WTC11 (cell line): Measurements from ENCODE around the gene PTPRK. TPM values are rescaled to one million over a fixed set of nuclear protein-coding genes. Genes with fewer than 3 reads are reported as not detected.

Source experiments
- ATAC-seq: fragments of 200-7000 bp; cut with Tn5 transposase; 2 replicates; pipeline ENCODE4 v1.10.0; 2021; ENCODE audit warnings: mild to moderate bottlenecking, moderate library complexity
- CTCF ChIA-PET: fragments of 300-600 bp; sonication (Branson Sonifier 250); formaldehyde crosslinking; loops from one replicate; lab custom pipeline; 2021; ENCODE audit warnings: antibody characterized with exemption; lab: Charles Lee
- POLR2A ChIA-PET: fragments of 350-600 bp; sonication (Branson Sonifier 250); formaldehyde crosslinking; loops from one replicate; lab custom pipeline; 2021; ENCODE audit warnings: antibody characterized with exemption; lab: Charles Lee
- DNase-seq: peaks from one replicate; pipeline ENCODE4 v3.0.0; 2021; ENCODE audit warnings: low spot score
- H3K27ac Mint-ChIP-seq: 2 replicates; pipeline ENCODE4 v1.8.0; 2021; ENCODE audit warnings: mixed read lengths
- H3K27me3 Mint-ChIP-seq: 2 replicates; pipeline ENCODE4 v1.8.0; 2021; ENCODE audit warnings: low read depth, mild to moderate bottlenecking, moderate library complexity, mixed read lengths
- H3K36me3 Mint-ChIP-seq: 2 replicates; pipeline ENCODE4 v1.8.0; 2021; ENCODE audit warnings: mixed read lengths
- H3K4me1 Mint-ChIP-seq: 2 replicates; pipeline ENCODE4 v1.8.0; 2022; ENCODE audit warnings: mixed read lengths
- H3K4me3 Mint-ChIP-seq: 2 replicates; pipeline ENCODE4 v1.8.0; 2021; ENCODE audit warnings: mild to moderate bottlenecking, moderate library complexity, mixed read lengths
- H3K9me3 Mint-ChIP-seq: 2 replicates; pipeline ENCODE4 v1.8.0; 2021; ENCODE audit warnings: mixed read lengths
- ATF2 ChIP-seq: sonication (generic); formaldehyde crosslinking; IDR thresholded peaks from 2 replicates; pipeline ENCODE4 v1.8.1; 2022; ENCODE audit warnings: low read depth, missing genetic modification reagents, borderline replicate concordance
- CBFB ChIP-seq: sonication (generic); formaldehyde crosslinking; IDR thresholded peaks from 2 replicates; pipeline ENCODE4 v1.8.1; 2022; ENCODE audit warnings: mild to moderate bottlenecking, low read depth, missing genetic modification reagents
- CDX4 ChIP-seq: fragments of 250-450 bp; sonication (Bioruptor Pico); IDR thresholded peaks from 2 replicates; pipeline ENCODE4 v1.9.0; 2021; ENCODE audit warnings: moderate library complexity, mild to moderate bottlenecking, inconsistent platforms, borderline replicate concordance
- CREB1 ChIP-seq: sonication (generic); formaldehyde crosslinking; IDR thresholded peaks from 2 replicates; pipeline ENCODE4 v1.8.0; 2023; ENCODE audit warnings: mild to moderate bottlenecking, missing genetic modification reagents
- ESRRA ChIP-seq: sonication (generic); formaldehyde crosslinking; IDR thresholded peaks from 2 replicates; pipeline ENCODE4 v1.8.1; 2022; ENCODE audit warnings: mild to moderate bottlenecking, missing genetic modification reagents, borderline replicate concordance
- FOXK1 ChIP-seq: sonication (generic); formaldehyde crosslinking; IDR thresholded peaks from 2 replicates; pipeline ENCODE4 v1.8.0; 2022; ENCODE audit warnings: mild to moderate bottlenecking, moderate library complexity, missing genetic modification reagents
- FOXP1 ChIP-seq: sonication (generic); formaldehyde crosslinking; IDR thresholded peaks from 2 replicates; pipeline ENCODE4 v1.8.0; 2022; ENCODE audit warnings: missing genetic modification reagents, mild to moderate bottlenecking, moderate library complexity, borderline replicate concordance
- HMGA2 ChIP-seq: fragments of 250-450 bp; sonication (Bioruptor Pico); IDR thresholded peaks from 2 replicates; pipeline ENCODE4 v1.4.0; 2021; ENCODE audit warnings: mild to moderate bottlenecking, moderate library complexity
- IRF2 ChIP-seq: sonication (generic); formaldehyde crosslinking; IDR thresholded peaks from 2 replicates; pipeline ENCODE4 v1.8.0; 2022; ENCODE audit warnings: low read depth, missing genetic modification reagents, borderline replicate concordance
- KAT7 ChIP-seq: sonication (generic); formaldehyde crosslinking; IDR thresholded peaks from 2 replicates; pipeline ENCODE4 v1.8.1; 2023; ENCODE audit warnings: missing genetic modification reagents, mild to moderate bottlenecking, borderline replicate concordance
- TCF7 ChIP-seq: sonication (generic); formaldehyde crosslinking; IDR thresholded peaks from 2 replicates; pipeline ENCODE4 v1.8.0; 2022; ENCODE audit warnings: mild to moderate bottlenecking, low read depth, missing genetic modification reagents, moderate library complexity
- USF2 ChIP-seq: sonication (generic); formaldehyde crosslinking; IDR thresholded peaks from 2 replicates; pipeline ENCODE4 v1.8.1; 2023; ENCODE audit warnings: mild to moderate bottlenecking, missing genetic modification reagents, moderate library complexity
- ZBTB21 ChIP-seq: sonication (generic); formaldehyde crosslinking; IDR thresholded peaks from 2 replicates; pipeline ENCODE4 v1.8.1; 2023; ENCODE audit warnings: mild to moderate bottlenecking, missing genetic modification reagents, borderline replicate concordance
- ZNF121 ChIP-seq: sonication (generic); formaldehyde crosslinking; IDR thresholded peaks from 2 replicates; pipeline ENCODE4 v1.8.0; 2023; ENCODE audit warnings: missing genetic modification reagents
- ZNF138 ChIP-seq: sonication (generic); formaldehyde crosslinking; conservative IDR thresholded peaks from 2 replicates; pipeline ENCODE4 v1.8.1; 2022; ENCODE audit warnings: mild to moderate bottlenecking, moderate library complexity, missing genetic modification reagents
- ZNF232 ChIP-seq: sonication (generic); formaldehyde crosslinking; IDR thresholded peaks from 2 replicates; pipeline ENCODE4 v1.8.0; 2022; ENCODE audit warnings: mild to moderate bottlenecking, missing genetic modification reagents
- ZNF512 ChIP-seq: sonication (generic); formaldehyde crosslinking; IDR thresholded peaks from 2 replicates; pipeline ENCODE4 v1.8.1; 2022; ENCODE audit warnings: missing genetic modification reagents, borderline replicate concordance
- ZNF532 ChIP-seq: fragments of 250-450 bp; sonication (Bioruptor Pico); IDR thresholded peaks from 2 replicates; pipeline ENCODE4 v1.9.0; 2021; ENCODE audit warnings: mild to moderate bottlenecking, borderline replicate concordance
- ZNF671 ChIP-seq: fragments of 250-450 bp; sonication (Bioruptor Pico); IDR thresholded peaks from 2 replicates; pipeline ENCODE4 v1.8.0; 2021; ENCODE audit warnings: mild to moderate bottlenecking
- total RNA-seq: library from RNA; stranded (reverse); gene quantifications from 3 replicates; pipeline ENCODE4 v1.2.3, GENCODE V29; 2021
- TF ChIP-seq, protein P1 (sequence below): sonication (generic); formaldehyde crosslinking; IDR thresholded peaks from 2 replicates; pipeline ENCODE4 v1.8.1; 2023; ENCODE audit warnings: mild to moderate bottlenecking, moderate library complexity, missing genetic modification reagents
- TF ChIP-seq, protein P2 (sequence below): sonication (generic); formaldehyde crosslinking; IDR thresholded peaks from 2 replicates; pipeline ENCODE4 v1.8.1; 2022; ENCODE audit warnings: mild to moderate bottlenecking, missing genetic modification reagents, moderate library complexity, borderline replicate concordance
- TF ChIP-seq, protein P3 (sequence below): sonication (generic); formaldehyde crosslinking; conservative IDR thresholded peaks from 2 replicates; pipeline ENCODE4 v1.8.1; 2022; ENCODE audit warnings: mild to moderate bottlenecking, missing genetic modification reagents

The PTPRK gene
- total RNA-seq, 1 experiment from 2014 or later, result 44.8 TPM

- H3K9me3 Mint-ChIP-seq, result no peaks in the 10 kb centered on the region
- DNase-seq (no peak), ATAC-seq (no peak)
- no peaks in the 10 kb centered on the region for H3K36me3 Mint-ChIP-seq
- ChIA-PET CTCF (no interaction called here), POLR2A (no interaction called here)
- no peak overlapping the region for H3K4me3 Mint-ChIP-seq
- H3K27me3 Mint-ChIP-seq, result no peaks in the 10 kb centered on the region
- no peak overlapping the region for H3K27ac Mint-ChIP-seq
- TF ChIP-seq FOXK1 (no peak), CREB1 (CRISPR knock-in tag) (no peak), ZNF512 (CRISPR knock-in tag) (no peak), FOXP1 (CRISPR knock-in tag) (no peak), KAT7 (CRISPR knock-in tag) (no peak), CDX4 (CRISPR knock-in tag) (no peak), TCF7 (no peak), HMGA2 (no peak), ESRRA (CRISPR knock-in tag) (no peak)
- TF ChIP-seq, protein P1, sequence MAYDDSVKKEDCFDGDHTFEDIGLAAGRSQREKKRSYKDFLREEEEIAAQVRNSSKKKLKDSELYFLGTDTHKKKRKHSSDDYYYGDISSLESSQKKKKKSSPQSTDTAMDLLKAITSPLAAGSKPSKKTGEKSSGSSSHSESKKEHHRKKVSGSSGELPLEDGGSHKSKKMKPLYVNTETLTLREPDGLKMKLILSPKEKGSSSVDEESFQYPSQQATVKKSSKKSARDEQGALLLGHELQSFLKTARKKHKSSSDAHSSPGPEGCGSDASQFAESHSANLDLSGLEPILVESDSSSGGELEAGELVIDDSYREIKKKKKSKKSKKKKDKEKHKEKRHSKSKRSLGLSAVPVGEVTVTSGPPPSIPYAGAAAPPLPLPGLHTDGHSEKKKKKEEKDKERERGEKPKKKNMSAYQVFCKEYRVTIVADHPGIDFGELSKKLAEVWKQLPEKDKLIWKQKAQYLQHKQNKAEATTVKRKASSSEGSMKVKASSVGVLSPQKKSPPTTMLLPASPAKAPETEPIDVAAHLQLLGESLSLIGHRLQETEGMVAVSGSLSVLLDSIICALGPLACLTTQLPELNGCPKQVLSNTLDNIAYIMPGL (CRISPR knock-in tag), result no peak
- peaks cover 43% of the 10 kb centered on the region for H3K4me1 Mint-ChIP-seq
Measured at GRCh38 chr6:128208078-128208477, 312.3 kb downstream of the PTPRK start.

GRCh38 chr6:128206610-128207426 lies 313.6 kb downstream of the PTPRK start:
- DNase-seq (no peak), ATAC-seq (no peak)
- H3K27ac Mint-ChIP-seq, result no peak overlapping the region
- H3K9me3 Mint-ChIP-seq, result no peaks in the 10 kb centered on the region
- no peak overlapping the region for H3K4me3 Mint-ChIP-seq
- ChIA-PET POLR2A (no interaction called here), CTCF (no interaction called here)
- peaks cover 55% of the 10 kb centered on the region for H3K4me1 Mint-ChIP-seq
- H3K27me3 Mint-ChIP-seq, result no peaks in the 10 kb centered on the region
- no peaks in the 10 kb centered on the region for H3K36me3 Mint-ChIP-seq
- TF ChIP-seq USF2 (CRISPR knock-in tag), result no peak
- TF ChIP-seq ZNF138 (CRISPR knock-in tag), result no peak
- TF ChIP-seq ZNF121 (CRISPR knock-in tag), result no peak
- TF ChIP-seq, protein P2, sequence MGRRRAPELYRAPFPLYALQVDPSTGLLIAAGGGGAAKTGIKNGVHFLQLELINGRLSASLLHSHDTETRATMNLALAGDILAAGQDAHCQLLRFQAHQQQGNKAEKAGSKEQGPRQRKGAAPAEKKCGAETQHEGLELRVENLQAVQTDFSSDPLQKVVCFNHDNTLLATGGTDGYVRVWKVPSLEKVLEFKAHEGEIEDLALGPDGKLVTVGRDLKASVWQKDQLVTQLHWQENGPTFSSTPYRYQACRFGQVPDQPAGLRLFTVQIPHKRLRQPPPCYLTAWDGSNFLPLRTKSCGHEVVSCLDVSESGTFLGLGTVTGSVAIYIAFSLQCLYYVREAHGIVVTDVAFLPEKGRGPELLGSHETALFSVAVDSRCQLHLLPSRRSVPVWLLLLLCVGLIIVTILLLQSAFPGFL (CRISPR knock-in tag), result no peak
- no peak for TF ChIP-seq IRF2 (CRISPR knock-in tag)
- TF ChIP-seq, protein P3, sequence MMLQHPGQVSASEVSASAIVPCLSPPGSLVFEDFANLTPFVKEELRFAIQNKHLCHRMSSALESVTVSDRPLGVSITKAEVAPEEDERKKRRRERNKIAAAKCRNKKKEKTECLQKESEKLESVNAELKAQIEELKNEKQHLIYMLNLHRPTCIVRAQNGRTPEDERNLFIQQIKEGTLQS, result no peak
- no peak for TF ChIP-seq FOXK1
- TF ChIP-seq CBFB, result no peak
- TF ChIP-seq ZNF671 (CRISPR knock-in tag), result no peak
- TF ChIP-seq ZBTB21, result no peak
- TF ChIP-seq ZNF532 (CRISPR knock-in tag), result no peak
- TF ChIP-seq ZNF232 (CRISPR knock-in tag), result no peak
- no peak for TF ChIP-seq ATF2
